Measurements from ENCODE around the gene NPVF.

DNA sequence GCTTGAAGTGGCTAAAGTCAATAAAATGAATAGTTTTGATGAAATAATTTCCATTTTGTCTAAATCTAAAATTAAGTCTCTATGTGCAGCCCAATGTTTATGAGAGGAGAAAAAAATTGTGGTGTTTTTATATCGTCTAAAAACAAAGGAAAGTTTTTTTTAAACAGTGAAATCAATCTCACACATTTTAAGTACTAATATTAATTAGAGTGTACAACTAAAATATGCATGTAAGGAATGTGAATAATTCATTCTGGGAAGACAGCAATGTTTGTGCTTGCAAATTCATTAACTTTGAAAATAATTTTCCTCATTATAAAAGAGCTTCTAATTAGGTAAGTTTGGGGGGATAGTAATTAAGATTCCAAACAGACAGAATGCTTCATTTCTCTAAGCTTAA, at the start of gene NPVF:
- TF ChIP-seq CREB1 (IDR thresholded peaks at IDR 0.05) (no peak), SAP30 (IDR thresholded peaks at IDR 0.05; ENCODE audit: insufficient read depth, insufficient replicate concordance, low read length) (no peak), TCF12 (IDR thresholded peaks at IDR 0.05; ENCODE audit: low read depth, low read length) (no peak), TAF1 (IDR thresholded peaks at IDR 0.05; ENCODE audit: low read depth, low read length) (no peak), PHF8 (conservative IDR thresholded peaks at IDR 0.05; ENCODE audit: low read depth, low read length) (no peak), RFX5 (IDR thresholded peaks at IDR 0.05; ENCODE audit: borderline replicate concordance, low read depth, low read length) (no peak), TAF7 (optimal IDR thresholded peaks at IDR 0.05; ENCODE audit: borderline replicate concordance, low read depth, low read length) (no peak), POLR2A (IDR thresholded peaks at IDR 0.05; ENCODE audit: control extremely low read depth in 1 of 2, low read depth in 2 of 2, low read length in 2 of 2) (no peak), SUZ12 (IDR thresholded peaks at IDR 0.05; ENCODE audit: low read length) (no peak), EZH2 (IDR thresholded peaks at IDR 0.05; ENCODE audit: low read depth, low read length, severe bottlenecking) (no peak)
- TF ChIP-seq, protein P1, sequence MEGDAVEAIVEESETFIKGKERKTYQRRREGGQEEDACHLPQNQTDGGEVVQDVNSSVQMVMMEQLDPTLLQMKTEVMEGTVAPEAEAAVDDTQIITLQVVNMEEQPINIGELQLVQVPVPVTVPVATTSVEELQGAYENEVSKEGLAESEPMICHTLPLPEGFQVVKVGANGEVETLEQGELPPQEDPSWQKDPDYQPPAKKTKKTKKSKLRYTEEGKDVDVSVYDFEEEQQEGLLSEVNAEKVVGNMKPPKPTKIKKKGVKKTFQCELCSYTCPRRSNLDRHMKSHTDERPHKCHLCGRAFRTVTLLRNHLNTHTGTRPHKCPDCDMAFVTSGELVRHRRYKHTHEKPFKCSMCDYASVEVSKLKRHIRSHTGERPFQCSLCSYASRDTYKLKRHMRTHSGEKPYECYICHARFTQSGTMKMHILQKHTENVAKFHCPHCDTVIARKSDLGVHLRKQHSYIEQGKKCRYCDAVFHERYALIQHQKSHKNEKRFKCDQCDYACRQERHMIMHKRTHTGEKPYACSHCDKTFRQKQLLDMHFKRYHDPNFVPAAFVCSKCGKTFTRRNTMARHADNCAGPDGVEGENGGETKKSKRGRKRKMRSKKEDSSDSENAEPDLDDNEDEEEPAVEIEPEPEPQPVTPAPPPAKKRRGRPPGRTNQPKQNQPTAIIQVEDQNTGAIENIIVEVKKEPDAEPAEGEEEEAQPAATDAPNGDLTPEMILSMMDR (IDR thresholded peaks at IDR 0.05; ENCODE audit: control extremely low read depth in 1 of 3, insufficient read depth in 1 of 3, low read depth in 1 of 3, low read length in 3 of 3) = no peak

All from H1 (cell line).